Lower lobe of right lung (tissue), 2 donors: ENCODE data around the gene KIF26B. TPM values are rescaled to one million over a fixed set of nuclear protein-coding genes. Genes with fewer than 3 reads are reported as not detected.

Source experiments
- ATAC-seq, 2 donors: fragments of 200-7000 bp; cut with Tn5 transposase; one replicate each; pipeline ENCODE4 v1.9.1; 2020 to 2022; ENCODE audit warnings: mild to moderate bottlenecking in 2 of 2, moderate library complexity in 2 of 2
- DNase-seq: peaks from one replicate; pipeline ENCODE4 v3.0.0-alpha.2; 2020
- H3K27ac ChIP-seq: fragments of 200-600 bp; one replicate; pipeline ENCODE4 v1.8.0; 2022
- H3K27me3 ChIP-seq: fragments of 200-600 bp; one replicate; pipeline ENCODE4 v1.8.0; 2022; ENCODE audit warnings: low read depth
- H3K36me3 ChIP-seq: fragments of 200-600 bp; one replicate; pipeline ENCODE4 v1.8.0; 2022; ENCODE audit warnings: mild to moderate bottlenecking
- H3K4me1 ChIP-seq: fragments of 200-600 bp; one replicate; pipeline ENCODE4 v1.8.0; 2022
- H3K4me3 ChIP-seq: fragments of 200-600 bp; one replicate; pipeline ENCODE4 v1.8.0; 2022; ENCODE audit warnings: mild to moderate bottlenecking
- H3K9me3 ChIP-seq: fragments of 200-600 bp; one replicate; pipeline ENCODE4 v1.8.0; 2022
- CTCF ChIP-seq: fragments of 200-600 bp; IDR thresholded peaks from one replicate; pipeline ENCODE4 v1.8.0; 2022; ENCODE audit warnings: antibody characterized with exemption, mild to moderate bottlenecking
- intact Hi-C: fragments of 100-400 bp; cut with DNase I; formaldehyde crosslinking; loops from one replicate; pipeline ENCODE4 v1.11.0; 2022
- total RNA-seq: library from RNA; stranded (reverse); fragmentation: NEBNext Ultra II Directional; extraction: Animal tissue kit (Norgen Biotek cat#: 25700); gene quantifications from one replicate; pipeline ENCODE4 v1.2.1, GENCODE V29; 2021
- donor health status: DM: no; HTN: yes; CAD: no; lungs with severe emphysema.

The KIF26B gene
- total RNA-seq, 1 donor from 2014 or later, result 1.2 TPM

GRCh38 chr1:245611251-245611650 is 456.5 kb downstream of the KIF26B start:
- intact Hi-C loops, result no loop called here
- H3K9me3 ChIP-seq, result no peaks in the 10 kb centered on the region

GRCh38 chr1:245614476-245614875 is 459.7 kb downstream of the KIF26B start:
- ATAC-seq, result no peak
- H3K4me3 ChIP-seq, result no peak overlapping the region
- no peaks in the 10 kb centered on the region for H3K9me3 ChIP-seq
- no peaks in the 10 kb centered on the region for H3K36me3 ChIP-seq
- H3K4me1 ChIP-seq, result no peaks in the 10 kb centered on the region
- TF ChIP-seq CTCF, result no peak
- no peak overlapping the region for H3K27ac ChIP-seq
- no peak for DNase-seq
- intact Hi-C loops, result no loop called here
- no peaks in the 10 kb centered on the region for H3K27me3 ChIP-seq

More at GRCh38 chr1:245611251-245611650, 456.5 kb downstream of the KIF26B start:
- no peak overlapping the region for H3K4me3 ChIP-seq
- ATAC-seq (no peak), DNase-seq (no peak)
- H3K27me3 ChIP-seq, result no peaks in the 10 kb centered on the region
- H3K27ac ChIP-seq, result no peak overlapping the region
- no peaks in the 10 kb centered on the region for H3K36me3 ChIP-seq
- TF ChIP-seq CTCF, result no peak
- no peaks in the 10 kb centered on the region for H3K4me1 ChIP-seq

- Histone ChIP-seq H3K27ac (no peak overlapping the region), H3K27me3 (no peaks in the 10 kb centered on the region), H3K9me3 (no peaks in the 10 kb centered on the region), H3K4me3 (no peak overlapping the region), H3K4me1 (no peaks in the 10 kb centered on the region), H3K36me3 (no peaks in the 10 kb centered on the region)
- DNase-seq (no peak), ATAC-seq (no peak)
- TF ChIP-seq CTCF, result no peak
- intact Hi-C loops, result no loop called here
Observed at GRCh38 chr1:245615001-245615400, 460.2 kb downstream of the KIF26B start.

GRCh38 chr1:245621589-245621988 is 466.8 kb downstream of the KIF26B start:
- Histone ChIP-seq H3K27ac (no peak overlapping the region), H3K9me3 (no peaks in the 10 kb centered on the region), H3K4me3 (no peak overlapping the region), H3K4me1 (no peaks in the 10 kb centered on the region), H3K36me3 (no peaks in the 10 kb centered on the region), H3K27me3 (no peaks in the 10 kb centered on the region)
- DNase-seq (no peak), ATAC-seq (no peak)
- intact Hi-C loops, result no loop called here
- no peak for TF ChIP-seq CTCF

- ATAC-seq (no peak), DNase-seq (no peak)
- H3K4me3 ChIP-seq, result no peak overlapping the region
- intact Hi-C loops, result no loop called here
- no peaks in the 10 kb centered on the region for H3K9me3 ChIP-seq
- no peaks in the 10 kb centered on the region for H3K27me3 ChIP-seq
- H3K4me1 ChIP-seq, result no peaks in the 10 kb centered on the region
- no peak overlapping the region for H3K27ac ChIP-seq
- TF ChIP-seq CTCF, result no peak
- no peaks in the 10 kb centered on the region for H3K36me3 ChIP-seq
Observed at GRCh38 chr1:245622332-245623014, 467.7 kb downstream of the KIF26B start.
